MCF 10A (cell line): ENCODE data around the gene METTL1. TPM values are rescaled to one million over a fixed set of nuclear protein-coding genes. Genes with fewer than 3 reads are reported as not detected.

Experiments used
- BruUV-seq: library from RNA; stranded (reverse); fragments of 400-500 nt; replicated peaks from 2 replicates; lab custom pipeline; 2021; lab: Mats Ljungman, UMichigan
- CTCF ChIA-PET: fragments of 300-600 bp; sonication (Branson Sonifier 250); formaldehyde crosslinking; extraction: SDS; loops from one replicate; lab custom pipeline; 2021; ENCODE audit warnings: antibody characterized with exemption, inconsistent platforms; lab: Yijun Ruan, JAX
- POLR2A ChIA-PET: fragments of 300-600, 350-650 bp; sonication (Branson Sonifier 250); formaldehyde crosslinking; extraction: SDS; loops from one replicate; lab custom pipeline; 2020; ENCODE audit warnings: antibody characterized with exemption, inconsistent platforms; lab: Yijun Ruan, JAX
- DNase-seq: peaks from one replicate; pipeline ENCODE4 v3.0.0-alpha.2; 2018; ENCODE audit not compliant: unreplicated experiment
- H3K27ac Mint-ChIP-seq: one replicate; pipeline ENCODE4 v1.8.0; 2022; ENCODE audit warnings: mild to moderate bottlenecking, low read depth, mixed read lengths; ENCODE audit not compliant: unreplicated experiment
- H3K27me3 Mint-ChIP-seq: one replicate; pipeline ENCODE4 v1.8.0; 2022; ENCODE audit warnings: mixed read lengths; ENCODE audit not compliant: insufficient read depth, unreplicated experiment
- H3K36me3 Mint-ChIP-seq: one replicate; pipeline ENCODE4 v1.8.0; 2022; ENCODE audit warnings: mild to moderate bottlenecking, moderate library complexity, mixed read lengths; ENCODE audit not compliant: insufficient read depth, unreplicated experiment
- H3K4me1 Mint-ChIP-seq: one replicate; pipeline ENCODE4 v1.8.0; 2022; ENCODE audit warnings: mixed read lengths; ENCODE audit not compliant: insufficient read depth, unreplicated experiment
- H3K4me3 Mint-ChIP-seq: one replicate; pipeline ENCODE4 v1.8.0; 2022; ENCODE audit warnings: mild to moderate bottlenecking, moderate library complexity, mixed read lengths; ENCODE audit not compliant: unreplicated experiment
- H3K9me3 Mint-ChIP-seq: one replicate; pipeline ENCODE4 v1.8.0; 2022; ENCODE audit warnings: mixed read lengths; ENCODE audit not compliant: unreplicated experiment
- intact Hi-C: fragments of 100-400 bp; cut with micrococcal nuclease; formaldehyde crosslinking; loops from 2 replicates; pipeline ENCODE4 v1.14.1; 2022
- total RNA-seq: library from RNA; stranded (reverse); gene quantifications from 2 replicates; pipeline ENCODE4 v1.2.3, GENCODE V29; 2022
- TF ChIP-seq, protein P1 (sequence below): fragments of 200-600 bp; IDR thresholded peaks from one replicate; pipeline ENCODE4 v1.8.0; 2022; ENCODE audit warnings: antibody characterized with exemption, mild to moderate bottlenecking; ENCODE audit not compliant: unreplicated experiment

The METTL1 gene
- total RNA-seq, 1 experiment from 2014 or later = 40.6 TPM

- DNase-seq = peak; percentile 74
Observed at GRCh38 chr12:57793920-57794319, 22.0 kb upstream of the METTL1 start.

GRCh38 chr12:57783861-57784260, 12.0 kb upstream of the METTL1 start:
- peak overlapping the region; percentile 98 for H3K4me3 Mint-ChIP-seq
- BruUV-seq = TSS peak; percentile 46
- TF ChIP-seq, protein P1, sequence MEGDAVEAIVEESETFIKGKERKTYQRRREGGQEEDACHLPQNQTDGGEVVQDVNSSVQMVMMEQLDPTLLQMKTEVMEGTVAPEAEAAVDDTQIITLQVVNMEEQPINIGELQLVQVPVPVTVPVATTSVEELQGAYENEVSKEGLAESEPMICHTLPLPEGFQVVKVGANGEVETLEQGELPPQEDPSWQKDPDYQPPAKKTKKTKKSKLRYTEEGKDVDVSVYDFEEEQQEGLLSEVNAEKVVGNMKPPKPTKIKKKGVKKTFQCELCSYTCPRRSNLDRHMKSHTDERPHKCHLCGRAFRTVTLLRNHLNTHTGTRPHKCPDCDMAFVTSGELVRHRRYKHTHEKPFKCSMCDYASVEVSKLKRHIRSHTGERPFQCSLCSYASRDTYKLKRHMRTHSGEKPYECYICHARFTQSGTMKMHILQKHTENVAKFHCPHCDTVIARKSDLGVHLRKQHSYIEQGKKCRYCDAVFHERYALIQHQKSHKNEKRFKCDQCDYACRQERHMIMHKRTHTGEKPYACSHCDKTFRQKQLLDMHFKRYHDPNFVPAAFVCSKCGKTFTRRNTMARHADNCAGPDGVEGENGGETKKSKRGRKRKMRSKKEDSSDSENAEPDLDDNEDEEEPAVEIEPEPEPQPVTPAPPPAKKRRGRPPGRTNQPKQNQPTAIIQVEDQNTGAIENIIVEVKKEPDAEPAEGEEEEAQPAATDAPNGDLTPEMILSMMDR = no peak
- peaks cover 25% of the 10 kb centered on the region for H3K4me1 Mint-ChIP-seq
- intact Hi-C loops = no loop called here
- ChIA-PET POLR2A (interaction anchor here (0.5 to 3.7 kb wide), 10 partner anchors 10 to 157 kb away, joined by 3 to 39 read pairs (median 5); partner anchors contain the start of genes ATP23, CYP27B1, EEF1AKMT3 and METTL1), CTCF (interaction anchor here (0.5 to 2.5 kb wide), 10 partner anchors 10 to 120 kb away, joined by 3 to 15 read pairs (median 6); partner anchors contain the start of genes EEF1AKMT3 and METTL1)
- H3K9me3 Mint-ChIP-seq = no peaks in the 10 kb centered on the region
- no peaks in the 10 kb centered on the region for H3K27me3 Mint-ChIP-seq
- H3K27ac Mint-ChIP-seq = peak overlapping the region; percentile 39
- DNase-seq = no peak
- peaks cover 47% of the 10 kb centered on the region for H3K36me3 Mint-ChIP-seq

More at GRCh38 chr12:57793920-57794319, 22.0 kb upstream of the METTL1 start:
- TF ChIP-seq, protein P1 = no peak
- CTCF ChIA-PET = interaction anchor here (0.6 to 3.8 kb wide), 8 partner anchors 9 to 132 kb away, joined by 3 to 20 read pairs (median 3); partner anchors contain the start of gene TSFM
- Mint-ChIP-seq H3K4me3 (no peak overlapping the region), H3K36me3 (peaks cover 94% of the 10 kb centered on the region), H3K4me1 (peaks cover 9% of the 10 kb centered on the region), H3K27me3 (no peaks in the 10 kb centered on the region), H3K9me3 (no peaks in the 10 kb centered on the region), H3K27ac (no peak overlapping the region)
- intact Hi-C loops = no loop called here
- BruUV-seq = no TSS peak
- POLR2A ChIA-PET = interaction anchor here (0.7 to 3.0 kb wide), 12 partner anchors 10 to 110 kb away, joined by 3 to 33 read pairs (median 4); partner anchors contain the start of genes CDK4, CTDSP2, EEF1AKMT3 and METTL1

DNA sequence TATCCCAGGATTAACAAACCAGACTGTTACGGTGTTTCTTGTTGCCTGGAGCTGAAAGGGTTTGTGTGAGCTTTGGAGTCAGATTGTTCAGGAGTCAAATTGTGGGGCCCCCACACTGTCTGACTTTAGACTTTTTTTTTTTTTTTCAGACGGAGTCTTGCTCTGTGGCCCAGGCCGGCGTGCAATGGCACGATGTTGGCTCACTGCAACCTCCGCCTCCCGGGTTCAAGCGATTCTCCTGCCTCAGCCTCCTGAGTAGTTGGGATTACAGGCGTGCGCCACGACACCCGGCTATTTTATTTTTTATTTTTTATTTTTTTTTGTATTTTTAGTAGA, 11.5 kb upstream of the METTL1 start:
- intact Hi-C loops = no loop called here
- Mint-ChIP-seq H3K4me3 (peak overlapping the region; percentile 98), H3K36me3 (peaks cover 43% of the 10 kb centered on the region), H3K4me1 (peaks cover 25% of the 10 kb centered on the region), H3K9me3 (no peaks in the 10 kb centered on the region), H3K27me3 (no peaks in the 10 kb centered on the region), H3K27ac (peak overlapping the region; percentile 86)
- ChIA-PET CTCF (interaction anchor here (0.6 to 2.5 kb wide), 27 partner anchors 9 to 200 kb away, joined by 3 to 15 read pairs (median 5); partner anchors contain the start of genes CYP27B1, EEF1AKMT3 and METTL1), POLR2A (interaction anchor here (0.5 to 3.7 kb wide), 20 partner anchors 10 to 263 kb away, joined by 3 to 39 read pairs (median 5); partner anchors contain the start of genes ATP23, AVIL, CTDSP2 and CYP27B1)
- TF ChIP-seq, protein P1 = no peak
- no TSS peak for BruUV-seq
- no peak for DNase-seq
